ENCODE measurements around the gene PPA2. TPM values are rescaled to one million over a fixed set of nuclear protein-coding genes. Genes with fewer than 3 reads are reported as not detected.

The PPA2 gene
- total RNA-seq, 1 experiment from 2014 or later: 76.4 TPM

- Histone ChIP-seq H3K9me3 (ENCODE audit: control insufficient read depth, low read depth, low read length) (no peaks in the 10 kb centered on the region), H3K79me2 (ENCODE audit: insufficient read depth, low read length) (no peaks in the 10 kb centered on the region; the same call in 1 of the 2 replicates), H2BK120ac (ENCODE audit: low read depth, low read length, poor library complexity, severe bottlenecking) (no peak overlapping the region), H3K18ac (ENCODE audit: insufficient read length, low read depth, low read length) (no peak overlapping the region), H2BK15ac (ENCODE audit: low read depth, low read length) (no peak overlapping the region), H3K4me2 (ENCODE audit: insufficient read depth, insufficient read length, low read length) (no peak overlapping the region), H3K56ac (ENCODE audit: insufficient read length, low read depth, low read length) (no peak overlapping the region), H3K14ac (ENCODE audit: insufficient read depth, low read length) (no peak overlapping the region), H4K91ac (ENCODE audit: insufficient read length, low read depth, low read length) (no peak overlapping the region), H3K23ac (ENCODE audit: insufficient read length, low read depth, low read length) (no peak overlapping the region), H2BK5ac (ENCODE audit: insufficient read length, low read length) (no peak overlapping the region), H3K79me1 (ENCODE audit: insufficient read depth, low read depth, low read length, poor library complexity, severe bottlenecking) (no peaks in the 10 kb centered on the region), H3K27me3 (ENCODE audit: insufficient read depth, low read length) (no peaks in the 10 kb centered on the region), H3K9ac (ENCODE audit: extremely low read depth, insufficient read length, low read length) (no peak overlapping the region), H4K8ac (replicated peaks; ENCODE audit: insufficient read length, low read depth, low read length) (no peak overlapping the region), H3K4me1 (ENCODE audit: insufficient read depth, low read length) (no peaks in the 10 kb centered on the region), H3T11ph (ENCODE audit: low read length) (no peak overlapping the region), H3K23me2 (ENCODE audit: insufficient read length, low read depth, low read length, poor library complexity, severe bottlenecking) (no peaks in the 10 kb centered on the region), H3K27ac (ENCODE audit: insufficient read length, low read depth, low read length) (no peak overlapping the region), H4K20me1 (ENCODE audit: control insufficient read depth, insufficient read depth, insufficient read length) (no peaks in the 10 kb centered on the region), H2AK5ac (ENCODE audit: insufficient read length, low read length) (no peak overlapping the region), H2BK12ac (ENCODE audit: insufficient read length, low read depth, low read length) (no peak overlapping the region), H2BK20ac (ENCODE audit: low read depth, low read length, poor library complexity, severe bottlenecking) (no peak overlapping the region), H3K4ac (ENCODE audit: low read depth, low read length) (no peak overlapping the region), H4K5ac (ENCODE audit: insufficient read length, low read depth, low read length) (no peak overlapping the region), H2AFZ (ENCODE audit: low read length) (no peak overlapping the region)
- no CpG with 5 or more reads among the region's 6 CpGs for WGBS (ENCODE audit: extremely low coverage, insufficient read length, low lambda C conversion rate)
- Mint-ChIP-seq H3K27ac (no peak overlapping the region), H3K27me3 (ENCODE audit: low read depth) (no peaks in the 10 kb centered on the region), H3K4me3 (no peak overlapping the region), H3K4me1 (peaks cover 0 to 4% of the 10 kb centered on the region in 2 experiments; a peak in 2 of 4 replicates), H3K36me3 (ENCODE audit: insufficient read depth in 1 of 3, low read depth in 3 of 3) (peaks cover 18 to 29% (median 20%) of the 10 kb centered on the region in 3 experiments; a peak in 6 of 7 replicates), H3K9me3 (no peaks in the 10 kb centered on the region)
- no peak for DNase-seq
- no peak for TF ChIP-seq CTCF (conservative IDR thresholded peaks at IDR 0.05)
Measured at GRCh38 chr4:105461621-105462382, 12.1 kb downstream of the PPA2 start.

Data from H9 (cell line).